Right lobe of liver (tissue), 6 donors: ENCODE measurements around the gene ADARB2. TPM values are rescaled to one million over a fixed set of nuclear protein-coding genes. Genes with fewer than 3 reads are reported as not detected.

Experiments
- ATAC-seq, 4 donors: fragments of 200-7000 bp; cut with Tn5 transposase; one replicate each; pipeline ENCODE4 v1.9.1; 2020; ENCODE audit warnings: mild to moderate bottlenecking in 4 of 4, moderate library complexity in 4 of 4
- DNase-seq, 3 donors: peaks; one replicate each; pipeline ENCODE4 v3.0.0-alpha.2; 2020
- H3K27ac ChIP-seq, 3 donors: fragments of 200-600 bp; one replicate each; pipeline ENCODE4 v1.8.0; 2022
- H3K27me3 ChIP-seq, 2 donors: fragments of 200-600 bp; one replicate each; pipeline ENCODE4 v1.8.0; 2022
- H3K36me3 ChIP-seq, 4 donors: fragments of 200-600 bp; sonication (generic) in 1 of 4; one replicate each; pipeline versions ENCODE4 v1.5.1 to v1.8.0; 2017 to 2022; ENCODE audit warnings: control low read depth in 1 of 4
- H3K4me1 ChIP-seq, 4 donors: fragments of 200-600 bp; sonication (generic) in 1 of 4; one replicate each; pipeline versions ENCODE4 v1.5.1 to v1.8.0; 2017 to 2022; ENCODE audit warnings: control low read depth in 1 of 4
- H3K4me3 ChIP-seq, 3 donors: fragments of 200-600 bp; one replicate each; pipeline ENCODE4 v1.8.0; 2022
- H3K9me3 ChIP-seq, 4 donors: fragments of 200-600 bp; sonication (generic) in 1 of 4; one replicate each; pipeline versions ENCODE4 v1.5.1 to v1.8.0; 2017 to 2022; ENCODE audit warnings: control low read depth in 1 of 4
- POLR2A ChIP-seq: fragments of 450-650 bp; IDR thresholded peaks from one replicate; pipeline ENCODE4 v1.6.1; 2017; ENCODE audit warnings: antibody characterized with exemption, mild to moderate bottlenecking
- WGBS: methylation state at CpG from one replicate; pipeline ENCODE4 v1.1.6; 2018; ENCODE audit warnings: low coverage, low lambda C conversion rate; ENCODE audit not compliant: insufficient coverage; ENCODE audit errors: missing lambda C conversion rate; 5-methylcytosine and 5-hydroxymethylcytosine counted together
- intact Hi-C, 2 donors: fragments of 100-400 bp; cut with DNase I; formaldehyde crosslinking; loops; one replicate each; pipeline versions ENCODE4 v1.11.2 to v1.14.1; 2022
- total RNA-seq, 6 experiments: library from RNA; depleted of rRNA in 2 of 6; stranded (reverse); fragments of >200 nt in 2 of 6; fragmentation: NEBNext Ultra II Directional in 3 of 6; extraction: Animal tissue kit (Norgen Biotek cat#: 25700) in 3 of 6; gene quantifications; one replicate each; pipeline versions ENCODE4 v1.1.0 to v1.2.4, GENCODE V29; 2016 to 2023
- TF ChIP-seq, protein P1 (sequence below), 4 donors: fragments of 200-600 bp in 3 of 4; fragments of 450-650 bp in 1 of 4; IDR thresholded peaks; one replicate each; pipeline versions ENCODE4 v1.5.1 to v1.8.0; 2016 to 2022; ENCODE audit warnings: antibody characterized with exemption in 4 of 4, mild to moderate bottlenecking in 2 of 4
- donor health status: DM: no; HTN: yes; CAD: no.
- donor health status: DM: no; HTN: no; CAD: no.
- donor health status: DM: no; HTN: no; CAD: no.
- donor health status: DM: no; HTN: yes; CAD: no.
- donor health status: DM: no; HTN: yes; CAD: no.

The ADARB2 gene
- total RNA-seq, 6 experiments from 2014 or later = 0.07 to 0.68 (median 0.42) TPM

- Histone ChIP-seq H3K27me3 (no peaks in the 10 kb centered on the region), H3K4me1 (no peaks in the 10 kb centered on the region), H3K9me3 (no peaks in the 10 kb centered on the region), H3K36me3 (no peaks in the 10 kb centered on the region), H3K27ac (no peak overlapping the region), H3K4me3 (no peak overlapping the region)
- intact Hi-C loops = no loop called here
- 81% methylated on average over 6 of the region's 26 CpGs for WGBS
- TF ChIP-seq POLR2A = no peak
- TF ChIP-seq, protein P1, sequence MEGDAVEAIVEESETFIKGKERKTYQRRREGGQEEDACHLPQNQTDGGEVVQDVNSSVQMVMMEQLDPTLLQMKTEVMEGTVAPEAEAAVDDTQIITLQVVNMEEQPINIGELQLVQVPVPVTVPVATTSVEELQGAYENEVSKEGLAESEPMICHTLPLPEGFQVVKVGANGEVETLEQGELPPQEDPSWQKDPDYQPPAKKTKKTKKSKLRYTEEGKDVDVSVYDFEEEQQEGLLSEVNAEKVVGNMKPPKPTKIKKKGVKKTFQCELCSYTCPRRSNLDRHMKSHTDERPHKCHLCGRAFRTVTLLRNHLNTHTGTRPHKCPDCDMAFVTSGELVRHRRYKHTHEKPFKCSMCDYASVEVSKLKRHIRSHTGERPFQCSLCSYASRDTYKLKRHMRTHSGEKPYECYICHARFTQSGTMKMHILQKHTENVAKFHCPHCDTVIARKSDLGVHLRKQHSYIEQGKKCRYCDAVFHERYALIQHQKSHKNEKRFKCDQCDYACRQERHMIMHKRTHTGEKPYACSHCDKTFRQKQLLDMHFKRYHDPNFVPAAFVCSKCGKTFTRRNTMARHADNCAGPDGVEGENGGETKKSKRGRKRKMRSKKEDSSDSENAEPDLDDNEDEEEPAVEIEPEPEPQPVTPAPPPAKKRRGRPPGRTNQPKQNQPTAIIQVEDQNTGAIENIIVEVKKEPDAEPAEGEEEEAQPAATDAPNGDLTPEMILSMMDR (IDR thresholded peaks at IDR 0.05) = no peak
- DNase-seq = no peak
- no peak for ATAC-seq
Observed at GRCh38 chr10:1408651-1409367, 328.5 kb downstream of the ADARB2 start.

GRCh38 chr10:1406967-1407945, 330.1 kb downstream of the ADARB2 start:
- no peak overlapping the region for H3K27ac ChIP-seq
- intact Hi-C loops = no loop called here
- H3K4me3 ChIP-seq = no peak overlapping the region
- H3K4me1 ChIP-seq = no peaks in the 10 kb centered on the region
- no peak for ATAC-seq
- TF ChIP-seq, protein P1 (IDR thresholded peaks at IDR 0.05) = no peak
- TF ChIP-seq POLR2A = no peak
- H3K27me3 ChIP-seq = no peaks in the 10 kb centered on the region
- H3K36me3 ChIP-seq = no peaks in the 10 kb centered on the region
- WGBS = 51% methylated on average over 10 of the region's 25 CpGs
- H3K9me3 ChIP-seq = no peaks in the 10 kb centered on the region
- DNase-seq = no peak

DNA sequence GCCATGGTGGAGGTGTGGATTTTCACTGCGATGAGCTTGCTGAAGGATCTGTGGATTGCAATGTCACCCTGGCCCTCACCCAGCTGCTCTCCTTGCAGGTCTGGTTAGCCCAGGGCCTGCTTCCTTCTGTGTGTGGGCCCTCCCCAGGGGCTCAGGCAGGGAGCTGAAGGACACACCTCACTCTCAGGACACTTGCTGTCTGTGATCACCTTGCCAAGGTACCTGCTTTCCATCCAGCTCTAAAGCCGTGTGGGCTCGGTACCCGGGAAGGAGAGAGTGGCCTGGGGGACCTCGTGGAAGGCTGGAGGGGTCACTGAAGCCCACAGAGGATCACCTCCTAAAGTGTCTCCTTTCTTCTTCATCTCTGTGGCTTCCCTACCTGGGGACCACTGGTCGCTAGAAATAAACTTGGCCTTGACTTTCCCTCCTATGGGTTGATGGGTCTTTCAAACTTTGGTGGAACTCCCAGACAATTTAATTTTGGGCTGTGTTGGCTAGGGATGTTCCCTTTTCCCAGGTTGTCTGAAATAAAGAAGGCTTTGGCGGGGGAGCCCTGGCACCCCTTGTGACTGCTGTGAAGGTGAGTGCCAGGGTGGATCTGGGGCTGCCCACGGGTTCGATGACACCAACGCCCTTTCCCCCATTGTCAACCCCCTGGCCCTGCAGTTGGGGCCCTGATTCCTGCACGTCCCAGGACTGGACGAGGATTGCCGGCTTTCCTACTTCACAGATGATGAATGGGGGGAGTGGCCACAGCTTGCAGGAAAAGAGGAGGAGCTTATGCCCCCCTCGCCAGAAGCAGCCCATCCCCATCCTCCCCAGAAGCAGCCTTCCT, 331.0 kb downstream of the ADARB2 start:
- ATAC-seq = no peak
- Histone ChIP-seq H3K27ac (no peak overlapping the region), H3K4me3 (no peak overlapping the region), H3K27me3 (no peaks in the 10 kb centered on the region), H3K9me3 (no peaks in the 10 kb centered on the region), H3K4me1 (no peaks in the 10 kb centered on the region), H3K36me3 (no peaks in the 10 kb centered on the region)
- intact Hi-C loops = no loop called here
- WGBS = 60% methylated on average over 2 of the region's 14 CpGs
- TF ChIP-seq, protein P1 (IDR thresholded peaks at IDR 0.05) = no peak
- no peak for TF ChIP-seq POLR2A
- peak in 1 of 3 donors; percentile 39 for DNase-seq
